ENCODE data around the gene FTSJ1. TPM values are rescaled to one million over a fixed set of nuclear protein-coding genes. Genes with fewer than 3 reads are reported as not detected.

FTSJ1 gene
- total and polyA plus RNA-seq, 7 experiments from 2014 or later: 48.6 to 74.0 (median 59.5) TPM

DNA sequence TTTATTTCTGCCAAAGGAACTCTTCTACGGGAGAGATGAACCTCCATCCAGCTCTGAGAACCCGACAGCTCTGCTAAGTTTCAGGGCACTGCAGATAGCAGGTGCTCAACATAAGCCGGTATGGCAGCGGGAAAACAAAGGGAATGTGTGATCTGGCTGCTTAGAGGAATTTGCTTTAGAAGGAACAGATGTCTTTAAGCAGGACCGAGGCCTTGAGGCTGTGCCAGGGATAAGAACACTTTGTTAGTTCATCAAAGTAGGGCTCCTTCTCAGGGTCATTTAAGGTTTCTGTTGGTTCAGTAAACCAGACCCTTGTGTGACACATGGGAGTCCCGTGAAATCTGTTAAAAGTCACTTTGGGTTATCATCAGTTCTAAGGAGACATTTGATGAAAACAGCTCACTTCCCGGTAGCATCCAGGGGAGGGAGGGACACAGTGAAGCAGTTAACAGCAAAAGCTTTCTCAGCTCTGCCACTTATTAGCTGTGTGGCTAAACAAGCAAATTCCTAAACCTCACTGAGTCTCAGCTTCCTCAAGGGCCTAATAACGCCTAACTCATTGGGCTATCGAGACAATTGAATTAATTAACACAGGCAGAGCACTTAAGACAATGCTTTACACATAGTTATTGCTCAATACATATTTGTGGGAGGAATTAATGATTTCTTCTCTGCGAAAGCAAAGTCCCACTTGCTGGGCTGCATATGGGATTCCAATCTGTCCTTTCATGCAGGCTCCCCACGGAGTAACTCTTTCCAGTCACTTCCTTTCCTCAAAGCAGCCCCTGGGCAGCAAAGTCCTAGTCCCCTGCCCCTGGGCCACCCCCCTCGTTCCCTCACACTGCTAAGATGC lies 2.9 kb upstream of the FTSJ1 start:
- H3K27me3 ChIP-seq (ENCODE audit: control insufficient read depth in 2 of 2, insufficient read depth in 2 of 2, low read length in 2 of 2): no peaks in the 10 kb centered on the region
- peak overlapping the region in 1 of 10 donors; percentile 18 for H3K4me3 Mint-ChIP-seq
- CTCF ChIA-PET: interaction anchor here (1.5 kb wide), 1 partner anchor 66 kb away, joined by 3 read pairs; the partner anchor contains the start of gene TBC1D25

GRCh38 chrX:48473704-48473990 lies 2.4 kb upstream of the FTSJ1 start:
- intact Hi-C loops (cut with micrococcal nuclease): loop anchor here (10.0 kb wide), 3 partner anchors 211 to 1639 kb away; partner anchors contain the start of genes RP2 (in 1 of the 2), SUV39H1 (in 1 of the 2) and WAS (in 1 of the 2)
- Histone ChIP-seq H3K27ac (ENCODE audit: low read depth, low read length) (no peak overlapping the region), H3K4me1 (ENCODE audit: control insufficient read depth in 2 of 2, insufficient read depth in 2 of 2, low read length in 2 of 2) (peaks cover 8 to 10% of the 10 kb centered on the region in 2 donors), H3K9me3 (ENCODE audit: control insufficient read depth in 2 of 3, low read length in 3 of 3) (no peaks in the 10 kb centered on the region), H3K4me3 (ENCODE audit: low read length) (no peak overlapping the region), H3K36me3 (ENCODE audit: control insufficient read depth in 2 of 3, insufficient read depth in 3 of 3, low read length in 3 of 3) (peaks cover 0 to 2% (median 0%) of the 10 kb centered on the region in 3 experiments), H3K27me3 (ENCODE audit: control insufficient read depth in 2 of 2, insufficient read depth in 2 of 2, low read length in 2 of 2) (no peaks in the 10 kb centered on the region)
- DNase-seq: no peak
- Mint-ChIP-seq H3K4me1 (peaks cover 21 to 44% (median 29%) of the 10 kb centered on the region in 7 donors), H3K4me3 (no peak overlapping the region), H3K36me3 (peaks cover 0 to 6% (median 0%) of the 10 kb centered on the region in 5 donors), H3K27ac (no peak overlapping the region), H3K27me3 (no peaks in the 10 kb centered on the region), H3K9me3 (no peaks in the 10 kb centered on the region)
- CTCF ChIA-PET: interaction anchor here (1.5 kb wide), 1 partner anchor 66 kb away, joined by 3 read pairs; the partner anchor contains the start of gene TBC1D25
- POLR2A ChIA-PET: interaction anchor here (1.4 kb wide), 1 partner anchor 100 kb away, joined by 3 read pairs; the partner anchor contains the start of gene RBM3
- no peak for ATAC-seq

More for the DNA sequence above, 2.9 kb upstream of the FTSJ1 start:
- Histone ChIP-seq H3K9me3 (ENCODE audit: control insufficient read depth in 2 of 3, low read length in 3 of 3) (no peaks in the 10 kb centered on the region), H3K4me1 (ENCODE audit: control insufficient read depth in 2 of 2, insufficient read depth in 2 of 2, low read length in 2 of 2) (peaks cover 8 to 10% of the 10 kb centered on the region in 2 donors), H3K27ac (ENCODE audit: low read depth, low read length) (no peak overlapping the region), H3K36me3 (ENCODE audit: control insufficient read depth in 2 of 3, insufficient read depth in 3 of 3, low read length in 3 of 3) (no peaks in the 10 kb centered on the region), H3K4me3 (ENCODE audit: low read length) (no peak overlapping the region)
- Mint-ChIP-seq H3K9me3 (no peaks in the 10 kb centered on the region), H3K27ac (peak overlapping the region in 1 of 9 donors; percentile 34), H3K36me3 (peaks cover 0 to 5% (median 0%) of the 10 kb centered on the region in 5 donors), H3K4me1 (peaks cover 21 to 42% (median 28%) of the 10 kb centered on the region in 7 donors), H3K27me3 (no peaks in the 10 kb centered on the region)
- ATAC-seq (no peak), DNase-seq (no peak)
- intact Hi-C loops (cut with micrococcal nuclease): loop anchor here (10.0 kb wide), 3 partner anchors 212 to 1638 kb away; partner anchors contain the start of genes RP2 (in 1 of the 2), SUV39H1 (in 1 of the 2) and WAS (in 1 of the 2)
- POLR2A ChIA-PET: interaction anchor here (1.4 kb wide), 1 partner anchor 101 kb away, joined by 3 read pairs; the partner anchor contains the start of gene RBM3

- H3K4me1 Mint-ChIP-seq: peaks cover 24 to 44% (median 28%) of the 10 kb centered on the region in 7 donors
- H3K4me3 ChIP-seq (ENCODE audit: low read length): no peak overlapping the region
- ChIA-PET CTCF (interaction anchor here (0.5 to 1.5 kb wide), 4 partner anchors 65 to 1279 kb away, joined by 3 read pairs; partner anchors contain the start of gene TBC1D25), POLR2A (interaction anchor here (1.4 kb wide), 1 partner anchor 100 kb away, joined by 3 read pairs; the partner anchor contains the start of gene RBM3)
- DNase-seq (no peak), ATAC-seq (no peak)
- intact Hi-C loops (cut with micrococcal nuclease): loop anchor here (2.0 to 10.0 kb wide), 5 partner anchors 211 to 1639 kb away; partner anchors contain the start of genes PPP1R3F (in 1 of the 2), RP2 (in 1 of the 2), SUV39H1 (in 1 of the 2) and WAS (in 1 of the 2)
- H3K4me1 ChIP-seq (ENCODE audit: control insufficient read depth in 2 of 2, insufficient read depth in 2 of 2, low read length in 2 of 2): peaks cover 8 to 10% of the 10 kb centered on the region in 2 donors
- H3K27me3 Mint-ChIP-seq: no peaks in the 10 kb centered on the region
- no peak overlapping the region for H3K27ac ChIP-seq (ENCODE audit: low read depth, low read length)
- peak overlapping the region in 1 of 10 donors; percentile 23 for H3K4me3 Mint-ChIP-seq
- H3K9me3 ChIP-seq (ENCODE audit: control insufficient read depth in 2 of 3, low read length in 3 of 3): no peaks in the 10 kb centered on the region
- H3K9me3 Mint-ChIP-seq: no peaks in the 10 kb centered on the region
- H3K27me3 ChIP-seq (ENCODE audit: control insufficient read depth in 2 of 2, insufficient read depth in 2 of 2, low read length in 2 of 2): no peaks in the 10 kb centered on the region
- H3K27ac Mint-ChIP-seq: peak overlapping the region in 4 of 9 donors; percentile 7 to 58 (median 28)
- peaks cover 0 to 8% (median 2%) of the 10 kb centered on the region in 5 donors for H3K36me3 Mint-ChIP-seq
- H3K36me3 ChIP-seq (ENCODE audit: control insufficient read depth in 2 of 3, insufficient read depth in 3 of 3, low read length in 3 of 3): peaks cover 0 to 6% (median 0%) of the 10 kb centered on the region in 3 experiments
These were observed 1.9 kb upstream of the FTSJ1 start for GRCh38 chrX:48474127-48474526.

GRCh38 chrX:48474581-48474980 lies 1.4 kb upstream of the FTSJ1 start:
- H3K27ac ChIP-seq (ENCODE audit: low read depth, low read length): no peak overlapping the region
- intact Hi-C loops (cut with micrococcal nuclease): loop anchor here (2.0 to 10.0 kb wide), 5 partner anchors 210 to 1640 kb away; partner anchors contain the start of genes PPP1R3F (in 1 of the 2), RP2 (in 1 of the 2), SUV39H1 (in 1 of the 2) and WAS (in 1 of the 2)
- H3K4me3 Mint-ChIP-seq: peak overlapping the region in 4 of 10 donors; percentile 58 to 93 (median 88)

GRCh38 chrX:48475296-48475695 lies 703 bp upstream of the FTSJ1 start:
- peak overlapping the region; percentile 93 for H3K27ac ChIP-seq (ENCODE audit: low read depth, low read length)
- CTCF ChIA-PET: interaction anchor here (1.0 kb wide), 1 partner anchor 392 kb away, joined by 3 read pairs; no protein-coding TSS in a partner anchor
- ATAC-seq: no peak
- H3K4me1 ChIP-seq (ENCODE audit: control insufficient read depth in 2 of 2, insufficient read depth in 2 of 2, low read length in 2 of 2): peaks cover 8 to 10% of the 10 kb centered on the region in 2 donors
- H3K4me1 Mint-ChIP-seq: peaks cover 19 to 35% (median 22%) of the 10 kb centered on the region in 7 donors
- peaks cover 0 to 13% (median 4%) of the 10 kb centered on the region in 5 donors for H3K36me3 Mint-ChIP-seq
- H3K36me3 ChIP-seq (ENCODE audit: control insufficient read depth in 2 of 3, insufficient read depth in 3 of 3, low read length in 3 of 3): peaks cover 0 to 7% (median 0%) of the 10 kb centered on the region in 3 experiments
- peak overlapping the region; percentile 74 to 93 (median 88) for H3K4me3 Mint-ChIP-seq
- peak overlapping the region; percentile 84 to 96 (median 93) for H3K27ac Mint-ChIP-seq
- H3K9me3 ChIP-seq (ENCODE audit: control insufficient read depth in 2 of 3, low read length in 3 of 3): no peaks in the 10 kb centered on the region
- H3K4me3 ChIP-seq (ENCODE audit: low read length): peak overlapping the region; percentile 71
- intact Hi-C loops (cut with micrococcal nuclease): loop anchor here (1.0 to 10.0 kb wide), 9 partner anchors 122 to 1640 kb away; partner anchors contain the start of genes OTUD5 (in 1 of the 2), PIM2 (in 1 of the 2), PPP1R3F (in 1 of the 2) and RP2 (in 1 of the 2)
- no peaks in the 10 kb centered on the region for H3K27me3 ChIP-seq (ENCODE audit: control insufficient read depth in 2 of 2, insufficient read depth in 2 of 2, low read length in 2 of 2)
- peaks cover 0 to under 1% (median 0%) of the 10 kb centered on the region in 11 donors for H3K9me3 Mint-ChIP-seq
- POLR2A ChIA-PET: interaction anchor here (0.6 to 2.0 kb wide), 5 partner anchors 46 to 394 kb away, joined by 3 to 12 read pairs (median 3); partner anchors contain the start of genes EBP, RBM3 and TBC1D25
- no peak for DNase-seq
- no peaks in the 10 kb centered on the region for H3K27me3 Mint-ChIP-seq

More at GRCh38 chrX:48474581-48474980, 1.4 kb upstream of the FTSJ1 start:
- CTCF ChIA-PET: interaction anchor here (0.5 to 0.8 kb wide), 3 partner anchors 65 to 1279 kb away, joined by 3 read pairs; no protein-coding TSS in a partner anchor
- no peak for ATAC-seq
- Mint-ChIP-seq H3K9me3 (no peaks in the 10 kb centered on the region), H3K27me3 (no peaks in the 10 kb centered on the region), H3K4me1 (peaks cover 22 to 39% (median 25%) of the 10 kb centered on the region in 7 donors), H3K27ac (peak overlapping the region in 3 of 9 donors; percentile 18 to 88 (median 74)), H3K36me3 (peaks cover 0 to 9% (median 4%) of the 10 kb centered on the region in 5 donors)
- Histone ChIP-seq H3K27me3 (ENCODE audit: control insufficient read depth in 2 of 2, insufficient read depth in 2 of 2, low read length in 2 of 2) (no peaks in the 10 kb centered on the region), H3K4me1 (ENCODE audit: control insufficient read depth in 2 of 2, insufficient read depth in 2 of 2, low read length in 2 of 2) (peaks cover 8 to 10% of the 10 kb centered on the region in 2 donors), H3K4me3 (ENCODE audit: low read length) (no peak overlapping the region), H3K36me3 (ENCODE audit: control insufficient read depth in 2 of 3, insufficient read depth in 3 of 3, low read length in 3 of 3) (peaks cover 0 to 6% (median 0%) of the 10 kb centered on the region in 3 experiments), H3K9me3 (ENCODE audit: control insufficient read depth in 2 of 3, low read length in 3 of 3) (no peaks in the 10 kb centered on the region)
- POLR2A ChIA-PET: interaction anchor here (1.0 to 1.4 kb wide), 3 partner anchors 47 to 393 kb away, joined by 3 read pairs; partner anchors contain the start of genes EBP and RBM3
- DNase-seq: no peak

Data from naive thymus-derived CD4-positive, alpha-beta T cell (primary cell).